Cardiac fibroblast (primary cell): ENCODE measurements around the gene MTPN.

Experiments used
- DNase-seq, 2 donors: peaks; one replicate each; pipeline versions ENCODE4 v3.0.0 to v3.0.0-alpha.2; 2010; ENCODE audit warnings: low read depth in 2 of 2
- H3K4me3 ChIP-seq, 2 donors: replicated peaks in 1 of 2; 1 replicate in 1 of 2; 2 replicates in 1 of 2; pipeline ENCODE4 v1.5.1; 2011; ENCODE audit warnings: low read depth in 2 of 2, low read length in 2 of 2, mild to moderate bottlenecking in 2 of 2, moderate library complexity in 1 of 2
- CTCF ChIP-seq: IDR thresholded peaks from one replicate; pipeline ENCODE4 v1.5.1; 2011; ENCODE audit warnings: low read depth, mild to moderate bottlenecking, low read length, inconsistent platforms

The MTPN gene

GRCh38 chr7:135888740-135889139 is 88.4 kb downstream of the MTPN start:
- no peak overlapping the region for H3K4me3 ChIP-seq
- no peak for TF ChIP-seq CTCF
- no peak for DNase-seq

- no peak for TF ChIP-seq CTCF
Observed at GRCh38 chr7:135886345-135887132, 90.6 kb downstream of the MTPN start.

DNA sequence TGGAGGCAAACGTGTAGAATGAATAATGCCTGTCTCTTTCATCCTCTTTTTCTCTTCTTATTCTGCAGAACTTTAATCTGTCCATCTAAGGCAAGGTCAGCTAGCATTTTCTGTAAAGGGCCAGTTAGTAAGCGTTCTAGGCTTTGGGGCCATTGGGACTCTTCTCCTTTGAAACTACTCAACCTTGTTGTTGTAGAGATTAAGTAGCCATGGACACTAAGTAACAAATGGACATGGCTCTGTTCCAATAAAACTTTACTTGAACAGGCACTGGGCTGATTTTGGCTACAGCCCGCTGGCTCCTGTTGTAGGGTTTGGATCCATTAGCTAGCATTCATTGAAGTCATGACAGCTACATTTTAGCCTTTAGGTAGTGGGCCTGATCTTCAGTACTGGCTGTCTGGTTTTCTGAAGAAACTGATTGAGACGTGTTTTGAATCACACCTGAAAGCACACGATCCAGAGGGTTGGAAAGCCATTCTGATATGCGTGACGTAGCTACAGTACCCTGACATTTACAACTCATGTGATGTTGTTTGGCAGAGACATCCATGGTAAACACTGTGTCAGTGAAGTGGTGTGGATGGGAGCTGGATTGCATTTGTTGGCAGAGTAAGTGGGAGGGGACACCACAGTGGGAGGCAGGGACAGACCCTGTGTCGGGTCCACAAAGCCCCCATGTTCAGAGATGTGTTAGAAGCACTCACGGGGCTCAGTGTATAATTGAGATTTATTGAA is 92.5 kb downstream of the MTPN start:
- no peak overlapping the region for H3K4me3 ChIP-seq
- DNase-seq, result no peak
- no peak for TF ChIP-seq CTCF

More at GRCh38 chr7:135886345-135887132, 90.6 kb downstream of the MTPN start:
- DNase-seq, result no peak
- H3K4me3 ChIP-seq, result no peak overlapping the region

GRCh38 chr7:135879233-135879632 is 97.9 kb downstream of the MTPN start:
- no peak overlapping the region for H3K4me3 ChIP-seq
- TF ChIP-seq CTCF, result no peak
- DNase-seq, result peak; percentile 13 to 34

- TF ChIP-seq CTCF, result no peak
- H3K4me3 ChIP-seq, result no peak overlapping the region
- DNase-seq, result no peak
Observed at GRCh38 chr7:135878284-135878683, 98.9 kb downstream of the MTPN start.

- no peak overlapping the region for H3K4me3 ChIP-seq
- no peak for TF ChIP-seq CTCF
- peak; percentile 33 to 71 for DNase-seq
Observed at GRCh38 chr7:135877805-135878204, 99.4 kb downstream of the MTPN start.
